Pons (tissue), 1 donor: ENCODE measurements around the gene ARHGEF1.
"Not testable (repeated sequence)": the region's sequence is repeated elsewhere in the genome, so short reads cannot be mapped to it uniquely, and the experiment has no call there.

Experiments used
- DNase-seq: peaks from one replicate; pipeline ENCODE4 v3.0.0-alpha.2; 2016; ENCODE audit warnings: low spot score

Gene ARHGEF1

DNA sequence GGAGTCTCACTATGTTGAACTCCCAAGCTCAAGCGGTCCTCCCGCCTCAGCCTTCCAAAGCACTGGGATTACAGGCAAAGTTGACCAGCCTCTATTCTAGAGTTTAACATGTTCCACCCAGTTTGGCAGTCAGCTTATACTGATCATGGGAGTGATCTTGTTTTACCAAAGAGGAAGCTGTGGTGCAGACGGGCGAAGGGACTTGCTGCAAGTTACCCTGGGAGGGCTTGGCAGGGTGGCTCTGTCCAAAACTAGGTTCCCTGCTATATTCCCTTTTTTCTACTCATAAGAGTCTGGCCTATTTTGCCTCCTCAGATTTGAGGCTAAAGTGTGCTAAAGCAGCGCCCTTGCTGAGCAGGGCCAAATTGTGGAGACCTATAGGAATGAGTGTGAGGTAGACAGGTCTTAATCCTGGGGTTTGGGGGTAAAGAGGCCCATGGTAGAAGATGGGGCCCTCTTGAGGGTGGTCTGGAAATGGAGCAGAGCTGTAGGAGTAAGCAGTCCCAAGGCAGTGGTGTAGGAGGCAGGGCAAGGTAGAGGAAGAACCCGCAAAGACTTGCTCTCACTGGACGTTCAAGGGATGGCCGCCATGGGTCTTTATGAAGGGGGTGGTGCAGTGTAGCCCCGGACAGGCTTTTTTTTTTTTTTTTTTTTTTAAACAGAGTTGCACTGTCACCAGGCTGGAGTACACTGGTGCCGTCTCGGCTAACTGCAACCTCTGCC, 19.6 kb upstream of the ARHGEF1 start:
- DNase-seq, result peak; percentile 17

DNA sequence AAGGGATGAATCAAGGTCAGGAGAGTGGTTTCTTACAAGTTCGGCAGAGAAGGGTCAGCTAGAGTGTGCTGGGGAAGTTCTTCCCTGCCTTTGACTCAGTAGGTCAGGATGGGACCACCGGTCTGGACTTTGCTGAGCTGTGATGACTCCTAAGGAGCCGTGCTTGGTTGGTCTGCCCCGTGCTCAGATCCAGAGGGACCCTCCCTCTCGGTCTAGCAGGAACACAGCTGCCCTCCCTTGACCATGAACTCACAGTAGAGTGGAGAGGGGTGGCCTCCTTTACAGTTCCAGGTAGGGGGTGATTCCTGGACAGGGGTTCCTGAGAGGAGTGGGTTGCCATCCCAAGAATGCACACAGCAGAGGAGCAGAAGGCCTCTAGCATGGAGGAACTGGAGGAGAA, 18.6 kb upstream of the ARHGEF1 start:
- no peak for DNase-seq

DNA sequence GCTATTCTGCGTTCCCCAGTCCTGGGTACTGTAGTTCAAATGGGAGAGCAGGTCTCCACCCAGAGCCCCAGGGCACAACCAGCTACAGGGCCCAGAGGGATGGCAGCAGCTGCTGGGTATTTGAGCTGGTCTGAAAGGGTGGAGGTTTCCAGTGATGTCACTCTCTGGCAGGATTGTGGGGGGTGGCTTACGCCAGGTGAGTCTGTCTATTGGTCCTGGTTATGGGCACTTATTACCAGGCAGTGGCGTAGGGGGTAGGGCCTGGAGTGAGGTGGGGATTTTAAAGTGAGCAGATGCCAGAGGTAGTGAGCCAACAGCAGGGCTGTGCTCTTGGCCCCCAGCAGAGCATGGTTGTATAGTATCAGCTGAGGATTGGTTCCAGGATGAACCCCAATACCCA, 16.7 kb upstream of the ARHGEF1 start:
- no peak for DNase-seq

DNA sequence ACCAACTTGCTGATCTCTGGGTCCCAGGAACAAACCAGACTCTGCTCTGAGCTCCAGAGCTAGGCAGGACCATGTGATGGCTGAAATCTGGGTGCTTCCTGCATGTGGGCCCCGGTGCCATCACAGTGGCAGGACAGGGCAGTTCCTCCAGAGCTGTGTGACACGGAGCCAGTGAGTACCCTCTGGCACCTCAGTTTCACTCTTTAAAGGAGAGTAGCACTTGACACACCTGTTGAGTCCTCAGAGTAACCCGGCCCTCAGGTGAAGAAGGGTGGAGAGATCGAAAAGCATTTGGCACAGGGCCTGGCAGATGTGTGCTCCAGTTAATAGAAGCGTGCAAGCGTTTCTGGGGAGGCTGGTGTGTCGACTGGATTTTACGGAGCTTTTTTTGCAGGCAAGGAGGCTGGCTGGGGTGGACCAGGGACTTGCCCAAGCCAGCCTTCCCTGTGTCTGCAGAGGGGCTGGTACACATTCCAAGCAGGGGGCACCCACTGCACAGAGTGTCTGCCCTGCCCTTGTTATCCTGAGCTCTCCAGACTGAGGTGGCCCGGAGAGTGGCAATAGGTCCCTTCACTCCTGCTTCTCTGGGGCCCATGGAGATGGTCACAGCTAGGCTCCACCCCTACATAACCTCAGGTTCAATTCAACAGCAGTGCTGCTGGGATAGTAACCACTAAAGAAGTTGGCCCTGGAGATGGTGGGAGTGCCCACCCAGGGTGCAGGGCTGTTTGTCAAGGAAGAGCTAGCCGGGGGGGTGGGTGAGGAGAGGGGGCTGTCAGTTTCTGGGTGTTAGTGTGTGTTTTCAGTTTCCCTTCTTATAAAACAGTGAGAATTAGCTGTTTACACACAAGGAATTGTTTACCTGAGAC, 14.6 kb upstream of the ARHGEF1 start:
- DNase-seq, result no peak

- DNase-seq, result no peak
These were observed 14.0 kb upstream of the ARHGEF1 start for GRCh38 chr19:41868989-41869300.

- DNase-seq, result no peak
These were observed 13.5 kb upstream of the ARHGEF1 start for GRCh38 chr19:41869374-41869955.

DNA sequence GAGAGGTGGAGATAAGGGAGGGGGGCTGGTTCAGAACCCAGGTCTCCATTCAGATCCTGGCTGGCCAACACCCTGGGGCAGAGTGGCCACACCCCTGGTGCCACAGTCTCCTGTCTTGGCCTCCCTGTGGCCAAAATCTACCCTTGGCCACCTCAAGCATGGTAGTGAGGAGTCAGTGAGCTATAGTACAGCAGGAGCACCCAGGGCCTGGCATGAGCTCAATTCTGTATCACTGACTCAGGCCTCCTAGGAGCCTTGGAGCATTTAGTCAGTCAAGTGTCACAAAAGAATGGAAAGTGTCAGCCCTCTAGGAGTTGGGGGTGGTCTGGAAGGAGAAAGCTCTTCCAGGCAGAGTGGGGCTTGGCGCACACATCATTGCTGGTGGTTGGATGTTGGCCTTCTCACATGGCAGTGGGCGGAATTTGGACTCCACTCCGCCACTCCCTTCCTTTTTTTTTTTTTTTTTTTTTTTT, 12.5 kb upstream of the ARHGEF1 start:
- no peak for DNase-seq

DNA sequence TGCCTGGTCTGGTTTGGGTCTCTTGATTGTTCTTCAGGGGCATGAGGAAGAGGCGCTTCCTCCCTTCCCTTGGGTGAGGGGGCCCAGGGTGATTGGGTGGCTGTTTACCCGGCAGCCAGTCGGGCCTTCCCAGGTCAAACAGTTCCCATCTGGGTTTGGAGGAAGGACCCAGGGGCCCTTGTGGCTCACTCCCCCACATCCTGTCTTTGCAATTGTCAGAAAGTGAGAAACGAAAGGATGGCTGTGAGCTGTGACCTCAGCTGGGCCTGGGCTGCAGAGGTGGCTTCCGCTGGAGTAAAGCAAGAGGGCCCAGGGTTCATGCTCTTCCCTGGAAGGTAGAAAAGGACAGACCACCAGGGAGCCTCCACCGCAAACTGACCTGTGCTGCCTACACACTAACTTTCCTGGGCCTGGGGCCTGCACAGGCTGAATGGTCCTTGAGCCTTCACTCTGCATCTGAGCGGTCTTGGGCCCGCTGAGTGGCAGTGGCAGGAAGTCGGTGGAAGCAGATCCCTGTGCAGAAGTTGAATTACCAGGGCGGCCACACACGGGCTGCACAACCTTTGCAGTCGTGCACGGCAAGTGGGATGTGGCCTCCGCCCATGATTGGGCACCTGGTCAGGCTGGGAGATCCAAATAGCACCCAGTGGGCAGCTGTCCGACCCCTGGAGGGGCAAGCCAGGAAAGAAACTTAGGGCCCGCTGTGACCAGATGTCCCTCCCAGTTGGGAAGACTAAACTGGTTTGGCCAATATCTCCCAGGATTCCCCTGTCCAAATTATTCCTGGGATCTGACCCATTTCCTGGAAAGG, 11.2 kb upstream of the ARHGEF1 start:
- DNase-seq, result no peak

DNA sequence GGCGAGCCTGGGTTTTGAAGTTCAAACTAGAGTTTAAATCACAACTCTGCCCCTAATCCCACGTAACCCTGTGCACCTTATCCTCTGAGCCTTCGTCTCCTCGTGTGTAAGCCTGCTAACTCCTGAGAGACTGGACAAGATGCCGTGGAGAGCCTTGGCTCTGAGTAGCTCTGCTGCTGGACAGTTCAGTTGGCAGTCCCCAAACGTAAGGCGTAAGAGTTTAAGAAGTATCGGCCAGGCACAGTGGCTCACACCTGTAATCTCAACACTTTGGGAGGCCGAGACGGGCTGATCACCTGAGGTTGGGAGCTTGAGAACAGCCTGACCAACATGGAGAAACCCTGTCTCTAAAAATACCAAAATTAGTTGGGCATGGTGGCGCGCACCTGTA, 10.6 kb upstream of the ARHGEF1 start:
- DNase-seq, result no peak

- DNase-seq, result peak; percentile 54
These were observed 10.0 kb upstream of the ARHGEF1 start for GRCh38 chr19:41872775-41873647.

DNA sequence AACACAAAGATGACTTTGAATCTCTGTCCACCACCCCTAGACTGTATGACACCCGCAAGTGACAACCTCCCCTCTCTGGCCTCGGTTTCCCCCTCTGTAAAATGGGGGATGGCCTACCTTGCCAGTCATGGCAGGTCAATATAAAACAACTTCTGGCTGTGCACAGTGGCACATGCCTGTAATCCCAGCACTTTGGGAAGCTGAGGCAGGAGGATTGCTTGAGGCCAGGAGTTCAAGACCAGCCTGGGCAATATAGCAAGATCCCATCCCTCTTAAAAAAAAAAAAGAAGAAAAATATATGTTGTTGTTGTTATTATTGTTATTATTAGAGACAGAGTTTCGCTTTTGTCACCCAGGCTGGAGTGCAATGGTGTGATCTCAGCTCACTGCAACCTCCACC, 7.0 kb upstream of the ARHGEF1 start:
- DNase-seq, result not testable (repeated sequence)

- DNase-seq, result no peak
These were observed 5.8 kb upstream of the ARHGEF1 start, which contains the start of gene CD79A for GRCh38 chr19:41876847-41877832. TSS of gene CD79A (plus strand) at chr19:41877279. CDS start at chr19:41877305, 26 bp downstream.

- DNase-seq, result no peak
These were observed 4.8 kb upstream of the ARHGEF1 start for GRCh38 chr19:41877916-41878905.

GRCh38 chr19:41879080-41879479, 3.9 kb upstream of the ARHGEF1 start:
- no peak for DNase-seq

DNA sequence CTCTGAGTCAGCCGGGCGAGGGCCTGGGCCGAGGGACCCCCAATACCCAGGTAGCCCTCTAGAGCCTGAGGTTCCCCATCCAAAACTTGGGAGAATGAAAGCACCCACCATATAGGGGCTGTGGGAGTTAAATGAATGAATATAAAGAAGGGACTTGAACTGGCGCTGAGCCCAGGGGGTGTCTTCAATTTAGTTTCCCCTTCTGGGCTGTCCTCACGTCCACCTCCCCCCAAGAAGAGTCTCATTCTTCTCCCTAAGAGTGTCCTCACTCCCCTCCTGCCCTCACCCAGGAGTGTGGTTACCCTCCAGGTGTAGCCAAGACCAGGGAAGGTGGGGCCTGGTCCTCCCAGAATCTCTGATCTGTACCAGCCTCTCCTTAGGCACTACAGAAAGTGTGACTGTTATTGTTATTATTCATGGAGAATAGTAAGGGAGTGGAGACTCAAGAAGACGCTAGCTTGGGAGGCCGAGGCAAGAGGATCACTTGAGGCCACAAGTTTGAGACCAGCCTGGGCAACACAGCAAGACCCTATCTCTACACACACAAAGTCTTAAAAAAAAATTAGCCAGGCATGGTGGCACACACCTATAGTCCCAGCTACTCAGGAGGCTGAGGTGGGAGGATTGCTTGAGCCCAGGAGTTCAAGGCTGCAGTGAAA, 3.2 kb upstream of the ARHGEF1 start:
- DNase-seq, result no peak

DNA sequence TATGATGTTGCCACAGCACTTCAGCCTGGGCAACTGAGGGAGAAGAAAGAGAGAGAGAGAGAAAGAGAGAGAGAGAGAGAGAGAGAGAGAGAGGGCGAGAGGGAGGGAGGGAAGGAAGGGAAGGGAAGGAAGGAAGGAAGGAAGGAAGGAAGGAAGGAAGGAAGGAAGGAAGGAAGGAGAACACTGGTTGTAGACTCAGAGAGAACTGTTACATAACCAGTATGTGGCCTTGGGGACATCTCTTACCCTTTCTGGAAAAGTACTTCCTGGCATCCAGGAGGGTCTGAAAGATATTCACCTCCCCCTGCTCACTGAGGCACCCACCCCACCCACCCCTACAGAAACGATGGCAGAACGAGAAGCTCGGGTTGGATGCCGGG, 2.7 kb upstream of the ARHGEF1 start:
- no peak for DNase-seq

DNA sequence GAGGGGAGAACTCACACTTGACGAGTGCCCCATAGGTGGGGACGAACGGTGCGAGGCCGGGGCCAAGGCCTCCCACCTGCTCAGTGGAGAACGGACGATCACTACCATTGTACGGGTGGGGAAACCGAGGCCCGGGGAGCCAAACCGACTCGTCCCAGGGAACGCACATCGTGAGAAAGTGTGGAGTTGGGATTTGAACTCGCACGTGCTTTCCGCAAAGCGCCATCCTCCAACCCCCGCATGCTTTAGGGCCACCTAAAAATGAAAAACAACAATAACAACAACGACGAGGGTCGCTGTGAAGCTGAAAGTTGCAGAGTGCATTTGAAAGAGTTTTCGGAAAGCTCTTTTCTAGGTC, 458 bp downstream of the ARHGEF1 start:
- no peak for DNase-seq
